IPS-11a (cell line): ENCODE data around the gene SEMA7A.
"Not testable (repeated sequence)": the region's sequence is repeated elsewhere in the genome, so short reads cannot be mapped to it uniquely, and the experiment has no call there.

Experiments
- H3K4me3 ChIP-seq: one replicate; pipeline ENCODE4 v1.5.1; 2013; ENCODE audit warnings: low read depth, low read length, control low read depth

The SEMA7A gene, protein sequence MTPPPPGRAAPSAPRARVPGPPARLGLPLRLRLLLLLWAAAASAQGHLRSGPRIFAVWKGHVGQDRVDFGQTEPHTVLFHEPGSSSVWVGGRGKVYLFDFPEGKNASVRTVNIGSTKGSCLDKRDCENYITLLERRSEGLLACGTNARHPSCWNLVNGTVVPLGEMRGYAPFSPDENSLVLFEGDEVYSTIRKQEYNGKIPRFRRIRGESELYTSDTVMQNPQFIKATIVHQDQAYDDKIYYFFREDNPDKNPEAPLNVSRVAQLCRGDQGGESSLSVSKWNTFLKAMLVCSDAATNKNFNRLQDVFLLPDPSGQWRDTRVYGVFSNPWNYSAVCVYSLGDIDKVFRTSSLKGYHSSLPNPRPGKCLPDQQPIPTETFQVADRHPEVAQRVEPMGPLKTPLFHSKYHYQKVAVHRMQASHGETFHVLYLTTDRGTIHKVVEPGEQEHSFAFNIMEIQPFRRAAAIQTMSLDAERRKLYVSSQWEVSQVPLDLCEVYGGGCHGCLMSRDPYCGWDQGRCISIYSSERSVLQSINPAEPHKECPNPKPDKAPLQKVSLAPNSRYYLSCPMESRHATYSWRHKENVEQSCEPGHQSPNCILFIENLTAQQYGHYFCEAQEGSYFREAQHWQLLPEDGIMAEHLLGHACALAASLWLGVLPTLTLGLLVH

DNA sequence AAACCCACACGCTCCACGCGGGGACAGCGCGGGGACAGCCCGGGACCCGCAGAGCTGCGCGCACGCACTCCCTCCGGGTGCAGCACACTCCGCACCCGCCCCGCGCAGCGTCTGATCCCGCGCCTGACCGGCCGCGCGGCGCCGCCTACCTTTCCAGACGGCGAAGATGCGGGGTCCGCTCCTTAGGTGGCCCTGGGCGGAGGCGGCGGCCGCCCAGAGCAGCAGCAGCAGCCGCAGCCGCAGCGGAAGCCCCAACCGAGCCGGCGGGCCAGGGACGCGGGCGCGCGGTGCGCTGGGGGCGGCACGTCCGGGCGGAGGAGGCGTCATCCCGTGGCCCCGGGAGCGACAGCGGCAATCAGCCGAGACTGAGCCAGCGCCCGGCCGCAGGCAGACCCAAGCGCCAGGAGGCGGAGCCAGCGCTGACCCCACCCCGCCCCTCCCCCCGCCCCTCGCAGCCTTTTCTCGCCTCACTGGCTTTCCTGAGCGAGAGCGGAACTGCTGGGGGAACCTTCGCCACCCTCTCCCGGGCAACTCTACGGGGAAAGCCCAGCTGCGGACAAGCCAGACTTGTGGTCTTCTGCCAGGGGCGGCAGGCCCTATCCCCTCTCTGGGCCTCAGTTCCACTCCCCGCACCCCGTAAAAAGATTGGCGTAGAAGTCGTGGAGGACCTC is at the start of gene SEMA7A:
Gene SEMA7A, minus strand, starts transcription at position 367 of the 671 bp plus-strand sequence. Its CDS starts 40 bp downstream, at position 327.
- H3K4me3 ChIP-seq = peak within 1 kb of the TSS; percentile 75

DNA sequence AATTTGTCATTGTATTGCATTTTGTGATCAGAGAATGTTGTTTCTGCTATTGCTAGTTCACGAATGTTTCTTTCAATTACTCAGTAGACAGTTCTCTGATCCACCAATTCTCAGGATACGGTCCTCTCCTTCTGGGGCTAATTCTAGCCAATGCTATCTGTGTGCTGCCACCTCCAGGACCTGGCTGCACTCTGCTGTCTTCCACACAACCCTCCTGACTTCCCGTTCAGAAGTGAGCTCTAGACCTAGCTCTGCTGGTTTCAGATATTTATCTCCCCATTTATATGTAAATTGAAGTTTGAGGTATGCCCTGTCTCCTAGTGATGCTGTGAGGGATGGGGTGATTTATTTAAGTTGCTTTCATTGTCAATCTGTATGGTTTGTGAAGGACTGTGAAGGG is 48.9 kb upstream of the SEMA7A start:
- no peak overlapping the region for H3K4me3 ChIP-seq

DNA sequence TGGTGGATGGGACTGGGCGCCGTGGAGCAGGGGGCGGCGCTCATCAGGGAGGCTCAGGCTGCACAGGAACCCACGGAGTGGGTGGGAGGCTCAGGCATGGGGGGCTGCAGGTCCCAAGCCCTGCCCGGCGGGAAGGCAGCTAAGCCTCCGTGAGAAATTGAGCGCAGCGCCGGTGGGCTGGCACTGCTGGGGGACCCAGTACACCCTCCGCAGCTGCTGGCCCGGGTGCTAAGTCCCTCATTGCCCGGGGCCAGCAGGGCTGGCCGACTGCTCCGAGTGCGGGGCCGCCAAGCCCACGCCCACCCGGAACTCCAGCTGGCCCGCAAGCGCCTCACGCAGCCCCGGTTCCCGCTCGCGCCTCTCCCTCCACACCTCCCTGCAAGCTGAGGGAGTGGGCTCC is 46.6 kb upstream of the SEMA7A start:
- not testable (repeated sequence) for H3K4me3 ChIP-seq

DNA sequence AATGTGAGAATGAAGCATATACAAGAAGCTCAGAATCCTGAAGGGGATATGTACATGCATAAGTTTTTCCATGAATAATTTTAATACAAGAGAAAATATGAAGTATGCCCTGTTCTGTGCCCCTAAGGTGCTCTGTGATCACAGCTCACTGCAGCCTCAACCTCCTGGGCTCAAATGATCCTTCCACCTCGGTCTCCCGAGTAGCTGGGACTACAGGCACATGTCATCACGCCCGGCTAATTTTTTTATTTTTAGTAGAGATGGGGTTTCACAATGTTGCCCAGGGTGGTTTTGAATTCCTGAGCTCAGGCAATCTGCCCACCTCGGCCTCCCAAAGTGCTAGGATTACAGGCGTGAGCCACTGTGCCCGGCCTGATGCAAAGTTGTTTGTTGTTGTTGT is 37.9 kb upstream of the SEMA7A start:
- not testable (repeated sequence) for H3K4me3 ChIP-seq

DNA sequence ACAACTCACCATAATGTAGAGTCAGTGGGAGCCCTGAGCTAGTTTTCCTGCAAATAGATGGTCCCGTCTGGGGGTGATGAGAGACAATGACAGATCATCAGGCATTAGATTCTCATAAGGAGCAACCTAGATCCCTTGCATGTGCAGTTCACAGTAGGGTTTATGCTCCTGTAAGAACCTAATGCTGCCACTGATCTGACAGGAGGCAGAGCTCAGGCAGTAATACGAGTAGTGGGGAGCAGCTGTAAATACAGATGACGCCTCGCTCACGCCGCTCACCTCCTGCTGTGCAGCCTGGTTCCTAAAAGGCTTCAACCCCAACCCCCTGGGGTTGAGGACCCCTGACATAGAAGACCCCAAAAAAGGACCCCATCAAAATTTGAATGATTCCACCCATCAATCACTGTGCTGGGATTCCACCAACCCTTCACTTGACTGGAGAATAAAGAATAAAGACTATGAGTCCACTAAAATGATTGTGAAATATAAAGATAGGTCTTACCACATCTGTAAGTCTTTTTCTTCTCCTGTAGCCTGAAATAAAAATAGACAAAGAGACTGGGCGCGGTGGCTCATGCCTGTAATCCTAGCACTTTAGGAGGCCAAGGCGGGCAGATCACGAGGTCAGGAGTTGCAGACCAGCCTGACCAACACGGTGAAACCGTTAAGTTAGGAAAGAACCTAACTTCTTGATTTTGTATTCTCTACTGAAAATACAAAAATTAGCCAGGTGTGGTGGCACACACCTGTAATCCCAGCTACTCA is 37.1 kb upstream of the SEMA7A start:
- H3K4me3 ChIP-seq = no peak overlapping the region

DNA sequence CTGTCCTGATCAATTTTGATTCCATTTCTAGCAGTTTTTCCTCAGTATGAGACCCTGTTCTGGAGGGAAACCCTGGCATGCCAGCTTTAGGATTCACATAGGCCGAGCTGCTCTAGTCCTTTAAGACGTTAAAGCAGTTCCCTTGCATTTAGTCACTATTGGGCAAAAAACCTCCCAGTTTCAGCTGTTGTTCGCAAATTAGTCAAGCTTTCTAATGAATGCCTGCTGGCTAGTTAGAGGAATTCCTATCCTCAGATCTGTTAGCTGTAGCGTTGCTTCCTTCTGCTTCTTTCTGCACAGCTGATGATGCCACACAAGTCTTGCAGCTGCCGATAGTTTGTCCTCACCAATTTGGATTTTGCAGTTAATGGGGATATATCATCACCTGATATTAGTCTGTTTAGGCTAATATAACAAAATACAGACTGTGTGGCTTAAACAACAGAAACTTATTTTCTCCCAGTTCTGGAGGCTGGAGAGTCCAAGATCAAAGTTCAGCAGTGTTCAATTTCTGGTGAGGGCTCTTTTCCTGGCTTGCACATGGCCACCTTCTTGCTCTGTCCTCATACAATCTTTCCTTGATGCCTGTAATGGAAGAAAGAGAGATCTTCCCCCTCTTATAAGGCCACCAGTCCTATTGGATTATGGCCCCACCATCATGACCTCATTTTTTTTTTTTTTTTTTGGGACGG is 34.7 kb upstream of the SEMA7A start:
- no peak overlapping the region for H3K4me3 ChIP-seq

DNA sequence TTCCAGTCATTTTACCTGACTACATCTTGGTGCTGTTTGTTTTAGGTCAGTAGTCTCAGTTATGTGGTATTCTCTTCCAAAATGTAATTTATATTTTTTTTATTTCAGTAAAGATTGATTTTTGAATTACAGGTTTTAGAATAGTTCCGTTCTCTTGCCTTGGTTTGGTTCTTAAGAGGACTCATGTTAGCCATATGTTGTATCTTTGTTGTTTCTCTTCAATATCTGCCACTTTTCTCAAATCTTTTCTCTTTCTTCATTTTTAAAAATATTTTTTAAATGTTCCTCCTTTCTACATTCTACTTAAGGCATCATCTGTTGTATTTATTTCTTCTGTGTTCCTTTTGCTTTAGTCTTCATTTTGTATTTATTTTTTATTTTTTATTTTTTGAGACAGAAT is 32.8 kb upstream of the SEMA7A start:
- H3K4me3 ChIP-seq = no peak overlapping the region

DNA sequence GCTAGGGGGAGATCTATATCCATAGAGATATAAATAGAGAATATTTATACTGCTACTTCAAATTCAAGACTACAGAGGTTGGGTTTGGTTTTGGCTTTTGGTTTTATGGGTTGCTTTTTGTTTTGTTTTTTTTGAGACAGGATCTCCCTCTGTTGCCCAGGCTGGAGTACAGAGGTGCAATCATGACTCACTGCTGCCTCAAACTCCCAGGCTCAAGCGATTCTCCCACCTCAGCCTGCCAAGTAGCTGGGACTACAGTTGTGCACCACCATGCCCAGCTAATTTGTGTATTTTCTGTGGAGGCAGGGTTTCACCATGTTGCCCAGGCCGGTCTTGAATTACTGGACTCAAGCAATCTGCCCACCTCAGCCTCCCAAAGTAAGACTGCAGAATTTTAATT is 31.1 kb upstream of the SEMA7A start:
- H3K4me3 ChIP-seq = no peak overlapping the region

DNA sequence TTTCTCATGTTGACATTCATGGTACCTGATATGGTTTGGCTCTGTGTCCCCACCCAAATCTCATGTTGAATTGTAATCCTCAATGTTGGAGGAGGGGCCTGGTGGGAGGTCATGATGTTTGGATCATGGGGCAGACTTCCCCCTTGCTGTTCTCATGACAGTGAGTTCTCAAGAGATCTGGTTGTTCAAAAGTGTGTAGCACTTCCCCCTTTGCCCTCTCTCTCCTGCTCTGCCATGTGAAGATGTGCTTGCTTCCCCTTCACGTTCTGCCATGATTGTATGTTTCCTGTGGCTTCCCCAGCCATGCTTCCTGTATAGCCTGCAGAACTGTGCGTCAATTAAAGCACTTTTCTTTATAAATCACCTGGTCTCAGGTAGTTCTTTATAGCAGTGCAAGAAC is 30.5 kb upstream of the SEMA7A start:
- H3K4me3 ChIP-seq = no peak overlapping the region

DNA sequence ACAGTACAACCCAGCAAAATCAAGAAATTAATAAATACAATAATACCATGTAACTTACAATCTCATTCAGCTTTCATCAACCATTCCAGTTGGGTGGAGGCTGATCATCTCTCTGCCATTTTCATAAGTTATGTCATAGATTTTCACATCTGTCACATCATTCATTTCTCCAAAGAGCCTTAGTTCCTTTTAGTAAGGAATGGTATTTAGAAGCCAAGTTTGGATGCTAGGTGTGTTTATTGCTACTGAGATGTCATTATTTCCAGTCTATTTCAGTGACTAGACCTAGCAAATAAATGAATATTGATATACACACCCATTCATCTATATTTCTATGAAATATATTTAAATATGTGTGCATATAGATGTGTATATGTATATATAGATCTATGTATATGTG is 29.9 kb upstream of the SEMA7A start:
- no peak overlapping the region for H3K4me3 ChIP-seq

DNA sequence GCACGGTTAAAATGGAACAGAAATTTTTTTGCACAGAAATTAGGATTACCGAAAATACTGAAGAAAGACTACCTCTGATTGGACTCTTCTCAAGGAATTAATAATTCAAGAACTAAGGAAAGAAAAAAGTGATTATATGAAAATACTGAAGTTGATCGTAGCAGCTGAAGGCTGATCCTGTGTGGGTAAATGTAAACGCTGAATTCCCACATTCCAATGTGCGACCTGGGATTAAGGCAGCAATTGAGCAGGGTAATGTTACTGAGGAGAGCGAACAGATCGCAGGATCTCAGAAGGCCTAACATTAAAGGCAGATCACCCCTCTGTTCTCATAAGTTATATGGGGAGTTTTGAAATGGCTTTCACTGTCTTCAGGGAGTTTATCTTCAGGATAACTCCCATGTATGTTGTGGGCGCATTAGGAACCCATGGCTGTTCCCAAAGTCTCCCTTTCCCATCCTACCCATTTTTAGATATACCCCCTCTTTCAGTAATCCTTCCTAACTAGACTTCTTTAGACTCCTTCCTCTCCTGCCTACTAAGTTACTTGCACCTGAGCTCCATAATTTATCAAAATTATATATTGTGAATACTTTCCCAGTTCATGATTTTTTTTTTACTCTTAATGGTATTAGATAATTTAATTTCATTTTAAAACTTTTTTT is 28.2 kb upstream of the SEMA7A start:
- peak overlapping the region; percentile 88 for H3K4me3 ChIP-seq

DNA sequence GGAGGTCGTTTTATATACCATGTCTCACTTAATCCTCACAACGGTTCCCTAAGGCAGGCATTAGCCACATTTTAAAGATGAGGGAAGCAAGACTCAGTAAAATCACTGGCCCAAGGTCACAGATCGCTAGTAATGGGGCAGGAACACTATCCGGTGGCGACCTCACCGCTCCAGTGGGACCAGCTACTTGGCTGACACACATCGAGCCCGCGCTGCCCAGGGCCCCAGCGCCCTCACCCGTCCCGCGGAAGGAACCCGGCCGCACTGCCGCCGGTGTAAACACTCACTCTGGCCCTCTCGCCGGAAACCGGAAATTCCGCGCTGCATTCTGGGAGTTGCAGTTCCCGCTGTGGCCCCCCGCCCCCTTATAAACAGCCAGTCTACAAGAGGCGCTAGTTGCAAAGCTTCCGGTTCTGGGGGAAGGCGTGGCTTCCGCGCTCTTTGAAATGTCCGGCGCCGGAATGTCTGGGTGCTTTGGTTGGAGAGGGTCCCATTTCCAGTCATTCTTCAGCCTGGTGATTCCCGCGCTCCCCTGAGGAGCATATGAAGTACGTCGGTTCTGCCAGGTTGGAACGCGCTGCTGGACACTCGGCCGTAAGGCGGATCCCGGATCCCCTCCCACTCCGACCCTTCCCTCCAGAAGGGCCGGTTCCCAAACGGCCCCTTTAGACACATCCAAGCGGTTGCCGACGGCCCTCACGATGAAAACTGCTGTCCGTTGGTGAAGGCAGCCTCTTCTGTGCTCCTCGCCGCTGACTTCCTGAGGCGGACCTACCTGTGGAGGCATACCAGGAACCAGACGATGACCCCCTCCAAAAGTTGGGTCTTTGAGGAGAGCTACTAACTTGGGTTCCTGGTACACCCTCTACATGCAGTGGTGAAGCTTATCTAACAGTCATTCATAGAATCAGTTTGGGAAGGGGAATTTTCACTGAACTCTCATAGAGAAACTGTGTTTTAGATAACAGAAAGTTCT is 27.4 kb upstream of the SEMA7A start, which contains the start of gene UBL7:
Gene UBL7, minus strand, starts transcription at position 290 of the 976 bp plus-strand sequence. CDS start 2,293 bp downstream, outside the sequence.
- H3K4me3 ChIP-seq = peak within 1 kb of the TSS; percentile 88

DNA sequence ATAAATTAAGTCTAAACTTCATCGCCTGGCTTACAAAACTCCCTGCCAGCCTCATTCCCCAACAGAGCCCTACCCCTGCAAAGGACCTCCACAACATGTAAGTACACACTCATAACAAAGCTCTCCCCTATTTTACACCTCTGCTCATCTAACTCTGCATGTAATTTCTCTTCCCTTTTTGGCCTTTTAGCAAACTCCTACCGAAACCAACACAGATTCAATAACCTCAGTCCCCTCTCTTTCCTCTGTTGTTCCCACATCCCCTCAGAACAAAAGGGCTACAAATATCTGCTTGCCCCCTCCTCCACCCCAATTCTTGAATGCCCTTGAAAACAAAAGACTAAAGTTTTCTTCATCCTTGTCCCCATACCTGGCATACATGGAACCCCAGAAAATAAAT is 26.5 kb upstream of the SEMA7A start:
- peak overlapping the region; percentile 88 for H3K4me3 ChIP-seq

DNA sequence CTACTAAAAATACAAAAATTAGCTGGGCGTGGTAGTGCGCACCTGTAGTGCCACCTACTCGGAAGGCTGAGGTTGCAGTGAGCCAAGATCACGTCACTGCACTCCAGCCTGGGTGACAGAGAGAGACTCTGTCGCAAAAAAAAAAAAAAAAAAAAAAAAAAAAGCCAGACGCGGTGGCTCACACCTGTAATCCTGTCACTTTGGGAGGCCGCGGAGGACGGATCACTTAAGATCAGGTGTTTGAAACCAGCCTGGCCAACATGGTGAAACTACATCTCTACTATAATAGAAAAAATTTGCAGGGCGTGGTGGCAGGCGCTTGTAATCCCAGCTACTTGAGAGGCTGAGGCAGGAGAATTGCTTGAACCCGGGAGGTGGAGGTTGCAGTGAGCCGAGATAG is 26.0 kb upstream of the SEMA7A start:
- H3K4me3 ChIP-seq = not testable (repeated sequence)

DNA sequence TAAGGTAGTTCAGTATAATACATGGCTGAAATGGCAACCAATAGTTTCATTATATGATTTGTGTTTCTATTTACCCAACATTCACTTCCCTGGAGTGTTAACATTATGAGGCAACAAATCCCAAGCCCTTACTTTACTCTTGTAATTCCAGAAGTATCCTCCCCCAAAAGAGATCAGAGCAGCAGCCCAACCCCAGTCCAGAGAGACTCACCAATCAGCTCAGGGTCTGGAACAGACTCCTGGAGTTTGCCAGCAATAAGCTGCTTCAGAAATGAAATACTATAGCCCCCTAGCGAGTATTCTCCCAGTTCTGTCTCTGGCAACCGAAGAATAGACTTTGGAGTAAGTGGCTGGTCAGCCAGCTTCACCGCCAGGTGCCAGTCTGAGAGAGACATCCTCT is 24.7 kb upstream of the SEMA7A start:
- H3K4me3 ChIP-seq = no peak overlapping the region

DNA sequence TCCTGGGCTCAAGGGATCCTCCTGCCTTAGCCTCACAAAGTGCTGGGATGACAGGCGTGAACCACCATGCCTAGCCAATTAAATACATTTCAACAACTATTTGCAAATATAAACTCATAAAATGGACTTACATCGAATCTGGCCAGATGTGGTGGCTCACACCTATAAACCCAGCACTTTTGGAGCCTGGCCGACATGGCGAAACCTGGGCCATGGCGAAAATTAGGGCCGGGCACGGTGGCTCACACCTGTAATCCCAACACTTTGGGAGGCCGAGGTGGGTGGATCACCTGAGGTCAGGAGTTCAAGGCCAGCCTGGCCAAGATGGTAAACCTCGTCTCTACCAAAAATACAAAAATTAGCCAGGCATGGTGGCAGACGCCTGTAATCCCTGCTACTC is 23.3 kb upstream of the SEMA7A start:
- not testable (repeated sequence) for H3K4me3 ChIP-seq

DNA sequence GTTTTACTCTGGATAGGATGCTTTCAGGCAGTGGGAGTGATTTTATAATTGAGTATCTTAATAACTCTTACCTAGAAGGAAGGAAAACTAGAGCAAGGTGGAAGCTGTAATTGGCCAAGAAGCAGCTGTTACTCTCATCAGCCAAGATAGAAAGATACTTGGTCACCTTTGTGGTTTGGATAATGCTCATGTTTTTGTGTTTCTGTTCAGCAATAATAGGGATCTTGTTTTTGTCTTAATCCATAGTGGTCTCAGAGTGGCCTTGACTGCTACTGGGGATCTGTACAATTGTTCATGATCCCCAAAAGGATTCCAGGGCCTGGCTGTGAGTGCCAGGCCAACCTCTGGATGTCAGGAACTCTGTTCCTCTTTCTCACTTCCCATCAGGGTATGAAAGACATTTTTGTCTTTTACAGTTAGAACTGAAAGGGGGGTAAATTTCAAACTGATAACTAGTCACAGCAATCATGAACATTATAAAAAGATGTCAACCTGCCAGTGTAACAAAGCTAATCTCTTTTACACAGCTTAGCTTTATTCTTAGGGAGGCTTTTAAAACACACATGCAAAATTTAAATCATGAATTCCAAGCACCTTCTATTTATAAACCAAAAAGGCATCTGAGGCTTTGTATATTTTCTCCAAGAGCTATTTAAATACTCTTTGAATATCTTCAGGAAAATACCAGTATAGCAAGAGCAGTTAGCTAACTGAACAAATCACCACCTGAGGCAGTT is 21.2 kb upstream of the SEMA7A start:
- no peak overlapping the region for H3K4me3 ChIP-seq
